ENCODE measurements around the gene CATSPERE. TPM values are rescaled to one million over a fixed set of nuclear protein-coding genes. Genes with fewer than 3 reads are reported as not detected.

Gene CATSPERE
- total and polyA plus RNA-seq, 2 of the 8 experiments (the other 6 are each of a cell fraction or from before 2014, with no cell fraction given): 0.05 to 0.45 TPM

DNA sequence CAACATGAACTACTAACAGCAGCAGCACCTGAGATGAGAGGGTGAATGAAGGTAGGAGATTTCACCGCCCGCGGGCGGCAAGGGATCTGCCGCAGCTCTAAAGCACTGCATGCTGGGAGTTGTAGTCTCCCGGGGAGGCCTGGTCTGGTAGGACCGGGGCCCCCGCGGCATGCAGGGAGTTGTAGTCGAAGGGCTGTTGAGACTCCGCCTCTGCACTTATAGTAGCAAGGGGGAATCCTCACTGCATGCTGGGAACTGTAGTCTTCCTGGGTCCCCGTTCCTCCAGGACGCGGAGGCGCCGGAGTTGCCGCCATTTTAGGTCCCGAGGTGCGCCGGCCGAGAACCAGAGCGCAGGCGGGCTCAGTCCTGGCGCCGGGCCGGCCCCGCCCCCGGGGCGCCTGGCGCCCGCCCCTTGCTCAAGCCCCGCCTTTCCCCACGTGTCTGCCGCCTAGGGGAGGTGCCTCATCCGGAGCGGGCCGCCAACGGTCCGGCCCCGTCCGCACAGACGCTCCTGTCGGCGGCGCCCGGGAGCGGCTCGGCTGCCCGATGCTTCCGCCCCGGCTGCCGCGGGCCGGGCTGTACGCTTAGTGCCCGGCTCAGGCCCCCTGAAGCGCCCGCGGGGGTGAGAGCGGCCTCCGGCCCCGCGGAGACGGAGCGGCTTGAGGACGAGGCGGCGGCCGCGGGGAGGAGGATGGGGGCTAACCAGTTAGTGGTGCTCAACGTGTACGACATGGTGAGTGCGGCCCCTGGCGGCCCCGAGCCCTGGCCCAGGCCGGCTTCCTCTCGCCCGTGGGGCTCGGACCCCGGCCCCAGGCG is 191.8 kb downstream of the CATSPERE start, which contains the start of gene DESI2 (continued):
- TF ChIP-seq CHD1 (IDR thresholded peaks at IDR 0.05; ENCODE audit: low read depth, low read length): no peak
- TF ChIP-seq EP300 (IDR thresholded peaks at IDR 0.05; ENCODE audit: borderline replicate concordance in 1 of 2, low read depth in 2 of 2, low read length in 2 of 2): no peak
- no peak for TF ChIP-seq TCF12 (IDR thresholded peaks at IDR 0.05; ENCODE audit: low read depth, low read length)
- TF ChIP-seq SUZ12 (IDR thresholded peaks at IDR 0.05; ENCODE audit: low read length): no peak
- TF ChIP-seq, protein P1, sequence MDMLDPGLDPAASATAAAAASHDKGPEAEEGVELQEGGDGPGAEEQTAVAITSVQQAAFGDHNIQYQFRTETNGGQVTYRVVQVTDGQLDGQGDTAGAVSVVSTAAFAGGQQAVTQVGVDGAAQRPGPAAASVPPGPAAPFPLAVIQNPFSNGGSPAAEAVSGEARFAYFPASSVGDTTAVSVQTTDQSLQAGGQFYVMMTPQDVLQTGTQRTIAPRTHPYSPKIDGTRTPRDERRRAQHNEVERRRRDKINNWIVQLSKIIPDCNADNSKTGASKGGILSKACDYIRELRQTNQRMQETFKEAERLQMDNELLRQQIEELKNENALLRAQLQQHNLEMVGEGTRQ (IDR thresholded peaks at IDR 0.05; ENCODE audit: low read length): peak; percentile 72
- TF ChIP-seq CBX5 (IDR thresholded peaks at IDR 0.05; ENCODE audit: low read depth, low read length): no peak
- TF ChIP-seq FOSL1 (IDR thresholded peaks at IDR 0.05; ENCODE audit: insufficient read depth, low read depth, low read length): no peak
- TF ChIP-seq TBP (IDR thresholded peaks at IDR 0.05; ENCODE audit: low read depth, low read length): peak; percentile 83
- no peak for TF ChIP-seq CEBPB (IDR thresholded peaks at IDR 0.05; ENCODE audit: low read depth, low read length)
- TF ChIP-seq JUND (IDR thresholded peaks at IDR 0.05; ENCODE audit: low read length): no peak
- TF ChIP-seq SIRT6 (IDR thresholded peaks at IDR 0.05; ENCODE audit: low read length): no peak
- TF ChIP-seq EZH2 (IDR thresholded peaks at IDR 0.05; ENCODE audit: low read depth, low read length, severe bottlenecking): no peak
- peak; percentile 55 for TF ChIP-seq KDM4A (IDR thresholded peaks at IDR 0.05; ENCODE audit: low read depth, low read length, severe bottlenecking)
- TF ChIP-seq PHF8 (conservative IDR thresholded peaks at IDR 0.05; ENCODE audit: low read depth, low read length): peak; percentile 89
- TF ChIP-seq BCL11A (IDR thresholded peaks at IDR 0.05; ENCODE audit: low read depth in 2 of 2, low read length in 2 of 2): no peak
- TF ChIP-seq HDAC6 (IDR thresholded peaks at IDR 0.05; ENCODE audit: low read depth, low read length): no peak
- no peak for TF ChIP-seq CTBP2 (IDR thresholded peaks at IDR 0.05; ENCODE audit: borderline replicate concordance, insufficient read depth, insufficient read length, low read length)
- TF ChIP-seq RNF2 (IDR thresholded peaks at IDR 0.05; ENCODE audit: borderline replicate concordance, low read depth, low read length, missing control alignments, poor library complexity, severe bottlenecking): no peak
- TF ChIP-seq EGR1 (IDR thresholded peaks at IDR 0.05; ENCODE audit: borderline replicate concordance, low read depth, low read length): no peak
- no peak for TF ChIP-seq GTF2F1 (IDR thresholded peaks at IDR 0.05; ENCODE audit: borderline replicate concordance, low read depth, low read length)
- no peak for TF ChIP-seq BACH1 (IDR thresholded peaks at IDR 0.05; ENCODE audit: low read length)
- TF ChIP-seq, protein P2, sequence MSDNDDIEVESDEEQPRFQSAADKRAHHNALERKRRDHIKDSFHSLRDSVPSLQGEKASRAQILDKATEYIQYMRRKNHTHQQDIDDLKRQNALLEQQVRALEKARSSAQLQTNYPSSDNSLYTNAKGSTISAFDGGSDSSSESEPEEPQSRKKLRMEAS (IDR thresholded peaks at IDR 0.05): peak; percentile 42
